SK-N-SH (cell line): ENCODE measurements around the gene TSC1. TPM values are rescaled to one million over a fixed set of nuclear protein-coding genes. Genes with fewer than 3 reads are reported as not detected.

Experiments
- CTCF ChIA-PET: fragments of 300-600, 350-600 bp; formaldehyde crosslinking; extraction: SDS; loops from one replicate; lab custom pipeline; 2021; lab: Yijun Ruan, JAX
- POLR2A ChIA-PET: fragments of 350-600 bp; sonication (Branson Sonifier 250); formaldehyde crosslinking; extraction: SDS; loops from one replicate; lab custom pipeline; 2020; ENCODE audit warnings: antibody characterized with exemption, inconsistent platforms; lab: Yijun Ruan, JAX
- DNase-seq: peaks from one replicate; pipeline ENCODE4 v3.0.0; 2012
- H2AFZ ChIP-seq: fragments of 200-600 bp; sonication (generic); 2 replicates; pipeline ENCODE4 v1.8.1; 2016; ENCODE audit warnings: antibody characterized with exemption, mild to moderate bottlenecking, low read depth
- H3F3A ChIP-seq: fragments of 200-600 bp; sonication (generic); replicated peaks from 2 replicates; pipeline ENCODE3; 2016; ENCODE audit warnings: antibody characterized with exemption, mild to moderate bottlenecking; ENCODE audit not compliant: insufficient read depth
- H3K27ac ChIP-seq, 2 experiments: fragments of 200-500 bp in 1 of 2; fragments of 200-600 bp in 1 of 2; sonication (Bioruptor generic) in 1 of 2; sonication (generic), shearing (Covaris generic) in 1 of 2; 2 replicates each; pipeline versions ENCODE4 v1.5.1 to v1.6.1; 2014 to 2016; ENCODE audit warnings: low read depth in 2 of 2, inconsistent platforms in 1 of 2, low read length in 1 of 2, mild to moderate bottlenecking in 1 of 2, mixed read lengths in 1 of 2
- H3K27me3 ChIP-seq: fragments of 200-600 bp; sonication (generic), shearing (Covaris generic); 2 replicates; pipeline ENCODE4 v1.6.1; 2016; ENCODE audit warnings: mixed run types; ENCODE audit not compliant: insufficient read depth
- H3K36me3 ChIP-seq, 2 experiments: fragments of 200-500 bp in 1 of 2; fragments of 200-600 bp in 1 of 2; sonication (Bioruptor generic) in 1 of 2; sonication (generic) in 1 of 2; replicated peaks in 1 of 2; 2 replicates each; pipeline versions ENCODE3 to v1.5.1; 2014 to 2016; ENCODE audit warnings: low read length in 1 of 2, mild to moderate bottlenecking in 1 of 2; ENCODE audit not compliant: insufficient read depth in 2 of 2, control insufficient read depth in 1 of 2
- H3K4me1 ChIP-seq, 2 experiments: fragments of 200-500 bp in 1 of 2; fragments of 200-600 bp in 1 of 2; sonication (Bioruptor generic) in 1 of 2; sonication (generic), shearing (Covaris generic) in 1 of 2; 2 replicates each; pipeline versions ENCODE4 v1.5.1 to v1.6.1; 2014 to 2016; ENCODE audit warnings: low read depth in 1 of 2, low read length in 1 of 2, mixed run types in 1 of 2; ENCODE audit not compliant: insufficient read depth in 2 of 2, control insufficient read depth in 1 of 2
- H3K4me2 ChIP-seq: fragments of 200-600 bp; sonication (generic), shearing (Covaris generic); 2 replicates; pipeline ENCODE4 v1.6.1; 2017; ENCODE audit warnings: mixed run types
- H3K4me3 ChIP-seq, 2 experiments: fragments of 200-500 bp in 1 of 2; fragments of 200-600 bp in 1 of 2; sonication (Bioruptor generic) in 1 of 2; sonication (generic), shearing (Covaris generic) in 1 of 2; 2 replicates each; pipeline versions ENCODE4 v1.5.1 to v1.8.1; 2014 to 2016; ENCODE audit warnings: low read depth in 2 of 2, inconsistent platforms in 1 of 2, low read length in 1 of 2, mild to moderate bottlenecking in 1 of 2, mixed read lengths in 1 of 2, moderate library complexity in 1 of 2
- H3K79me2 ChIP-seq: fragments of 200-600 bp; sonication (generic); 2 replicates; pipeline ENCODE4 v1.8.1; 2017; ENCODE audit warnings: mild to moderate bottlenecking; ENCODE audit not compliant: insufficient read depth
- H3K9ac ChIP-seq: fragments of 200-600 bp; sonication (generic); 2 replicates; pipeline ENCODE4 v1.6.1; 2017; ENCODE audit warnings: mixed run types
- H3K9me2 ChIP-seq: fragments of 200-600 bp; sonication (generic); 2 replicates; pipeline ENCODE4 v1.6.1; 2017; ENCODE audit warnings: mixed run types
- H3K9me3 ChIP-seq: fragments of 200-600 bp; sonication (generic); 2 replicates; pipeline ENCODE4 v1.6.1; 2017; ENCODE audit warnings: mixed run types, mild to moderate bottlenecking, moderate library complexity
- H4K20me1 ChIP-seq: fragments of 200-600 bp; sonication (generic); 2 replicates; pipeline ENCODE4 v1.6.1; 2017; ENCODE audit warnings: mild to moderate bottlenecking, mixed run types; ENCODE audit not compliant: insufficient read depth
- ELF1 ChIP-seq: IDR thresholded peaks from 2 replicates; pipeline ENCODE4 v1.4.0; 2012
- EP300 ChIP-seq, 2 experiments: IDR thresholded peaks; 2 replicates each; pipeline versions ENCODE4 v1.4.0 to v1.6.1; 2012; ENCODE audit warnings: borderline replicate concordance in 1 of 2, low read depth in 1 of 2, low read length in 1 of 2
- EZH2phosphoT487 ChIP-seq: fragments of 200-600 bp; sonication (generic); IDR thresholded peaks from 2 replicates; pipeline ENCODE4 v1.6.1; 2017; ENCODE audit warnings: low read depth, mixed run types, mild to moderate bottlenecking, antibody characterized with exemption, moderate library complexity, borderline replicate concordance
- FOSL2 ChIP-seq: IDR thresholded peaks from 2 replicates; pipeline ENCODE4 v1.4.0; 2012; ENCODE audit warnings: low read depth, mild to moderate bottlenecking, moderate library complexity, borderline replicate concordance
- FOXJ3 ChIP-seq: sonication (generic); formaldehyde crosslinking; IDR thresholded peaks from 2 replicates; pipeline ENCODE4 v1.5.1; 2020; ENCODE audit warnings: mild to moderate bottlenecking, missing genetic modification reagents
- MEF2A ChIP-seq: IDR thresholded peaks from 2 replicates; pipeline ENCODE4 v1.4.0; 2012; ENCODE audit warnings: low read depth, borderline replicate concordance
- NFIC ChIP-seq: IDR thresholded peaks from 2 replicates; pipeline ENCODE4 v1.4.0; 2012; ENCODE audit warnings: borderline replicate concordance
- POLR2AphosphoS5 ChIP-seq: IDR thresholded peaks from 2 replicates; pipeline ENCODE4 v1.6.1; 2012; ENCODE audit warnings: low read depth, low read length
- RAD21 ChIP-seq: IDR thresholded peaks from 2 replicates; pipeline ENCODE4 v1.6.1; 2012; ENCODE audit warnings: mild to moderate bottlenecking, low read length
- RXRA ChIP-seq: IDR thresholded peaks from 2 replicates; pipeline ENCODE4 v1.4.0; 2012; ENCODE audit warnings: low read depth, mild to moderate bottlenecking, borderline replicate concordance
- SIN3A ChIP-seq: IDR thresholded peaks from 2 replicates; pipeline ENCODE4 v1.6.1; 2012; ENCODE audit warnings: low read depth, mild to moderate bottlenecking, low read length, moderate library complexity, borderline replicate concordance
- TCF12 ChIP-seq: IDR thresholded peaks from 2 replicates; pipeline ENCODE4 v1.4.0; 2012
- TEAD4 ChIP-seq: IDR thresholded peaks from 2 replicates; pipeline ENCODE4 v1.4.0; 2012; ENCODE audit warnings: mild to moderate bottlenecking, borderline replicate concordance; ENCODE audit not compliant: insufficient read depth
- WGBS: methylation state at CpG from one replicate; pipeline ENCODE4 v1.1.6; 2017; ENCODE audit warnings: low lambda C conversion rate; 5-methylcytosine and 5-hydroxymethylcytosine counted together
- polyA plus RNA-seq, 3 experiments: library from polyadenylated mRNA; depleted of rRNA; stranded (reverse); fragments of >200 nt; gene quantifications; 2 replicates each; pipeline ENCODE4 v1.2.3, GENCODE V29; 2012
- TF ChIP-seq, protein P1 (sequence below): IDR thresholded peaks from 2 replicates; pipeline ENCODE4 v1.6.1; 2012; ENCODE audit warnings: mild to moderate bottlenecking, low read depth, low read length, moderate library complexity
- TF ChIP-seq, protein P2 (sequence below): fragments of 150-350 bp; IDR thresholded peaks from 2 replicates; pipeline ENCODE4 v1.6.1; 2016; ENCODE audit warnings: mild to moderate bottlenecking, low read depth, low read length
- TF ChIP-seq, protein P3 (sequence below): IDR thresholded peaks from 2 replicates; pipeline ENCODE4 v1.4.0; 2012; ENCODE audit warnings: low read depth, borderline replicate concordance
- TF ChIP-seq, protein P4 (sequence below): IDR thresholded peaks from 2 replicates; pipeline ENCODE4 v1.4.0; 2012; ENCODE audit warnings: low read depth, borderline replicate concordance

The TSC1 gene
- polyA plus RNA-seq, 1 of the 3 experiments (the other 2 are of a cell fraction) = 18.3 TPM

DNA sequence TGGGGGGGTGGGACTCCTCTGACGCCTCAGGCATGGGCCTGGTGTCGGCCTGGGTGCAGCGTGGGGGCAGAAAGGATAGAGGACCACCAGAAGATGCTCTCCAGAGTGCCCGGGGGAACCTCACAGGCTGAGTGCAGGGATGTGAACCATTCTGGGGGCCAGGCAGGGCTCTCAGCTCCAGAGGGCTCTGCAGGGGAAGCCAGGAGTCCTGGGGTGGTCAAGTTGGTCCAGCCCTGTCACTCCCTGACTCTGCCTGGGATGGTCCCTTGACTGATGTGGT is 40.6 kb upstream of the TSC1 start:
- no peak for TF ChIP-seq MEF2A
- TF ChIP-seq TEAD4 = no peak
- TF ChIP-seq EZH2phosphoT487 = no peak
- no peak for TF ChIP-seq POLR2AphosphoS5
- TF ChIP-seq ELF1 = no peak
- TF ChIP-seq RXRA = no peak
- TF ChIP-seq, protein P1, sequence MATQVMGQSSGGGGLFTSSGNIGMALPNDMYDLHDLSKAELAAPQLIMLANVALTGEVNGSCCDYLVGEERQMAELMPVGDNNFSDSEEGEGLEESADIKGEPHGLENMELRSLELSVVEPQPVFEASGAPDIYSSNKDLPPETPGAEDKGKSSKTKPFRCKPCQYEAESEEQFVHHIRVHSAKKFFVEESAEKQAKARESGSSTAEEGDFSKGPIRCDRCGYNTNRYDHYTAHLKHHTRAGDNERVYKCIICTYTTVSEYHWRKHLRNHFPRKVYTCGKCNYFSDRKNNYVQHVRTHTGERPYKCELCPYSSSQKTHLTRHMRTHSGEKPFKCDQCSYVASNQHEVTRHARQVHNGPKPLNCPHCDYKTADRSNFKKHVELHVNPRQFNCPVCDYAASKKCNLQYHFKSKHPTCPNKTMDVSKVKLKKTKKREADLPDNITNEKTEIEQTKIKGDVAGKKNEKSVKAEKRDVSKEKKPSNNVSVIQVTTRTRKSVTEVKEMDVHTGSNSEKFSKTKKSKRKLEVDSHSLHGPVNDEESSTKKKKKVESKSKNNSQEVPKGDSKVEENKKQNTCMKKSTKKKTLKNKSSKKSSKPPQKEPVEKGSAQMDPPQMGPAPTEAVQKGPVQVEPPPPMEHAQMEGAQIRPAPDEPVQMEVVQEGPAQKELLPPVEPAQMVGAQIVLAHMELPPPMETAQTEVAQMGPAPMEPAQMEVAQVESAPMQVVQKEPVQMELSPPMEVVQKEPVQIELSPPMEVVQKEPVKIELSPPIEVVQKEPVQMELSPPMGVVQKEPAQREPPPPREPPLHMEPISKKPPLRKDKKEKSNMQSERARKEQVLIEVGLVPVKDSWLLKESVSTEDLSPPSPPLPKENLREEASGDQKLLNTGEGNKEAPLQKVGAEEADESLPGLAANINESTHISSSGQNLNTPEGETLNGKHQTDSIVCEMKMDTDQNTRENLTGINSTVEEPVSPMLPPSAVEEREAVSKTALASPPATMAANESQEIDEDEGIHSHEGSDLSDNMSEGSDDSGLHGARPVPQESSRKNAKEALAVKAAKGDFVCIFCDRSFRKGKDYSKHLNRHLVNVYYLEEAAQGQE = no peak
- no peak for TF ChIP-seq FOXJ3 (CRISPR knock-in tag)
- Histone ChIP-seq H3K4me1 (no peaks in the 10 kb centered on the region), H3K27me3 (peaks cover 21% of the 10 kb centered on the region), H3K27ac (no peak overlapping the region), H4K20me1 (no peaks in the 10 kb centered on the region), H2AFZ (no peak overlapping the region), H3K4me3 (no peak overlapping the region), H3F3A (no peaks in the 10 kb centered on the region), H3K9me3 (no peaks in the 10 kb centered on the region), H3K4me2 (no peak overlapping the region), H3K9me2 (no peaks in the 10 kb centered on the region), H3K79me2 (no peaks in the 10 kb centered on the region), H3K9ac (no peak overlapping the region), H3K36me3 (no peaks in the 10 kb centered on the region)
- DNase-seq = no peak
- ChIA-PET POLR2A (no interaction called here), CTCF (interaction anchor here (1.6 to 1.7 kb wide), 4 partner anchors 8 to 83 kb away, joined by 4 to 10 read pairs (median 6); no protein-coding TSS in a partner anchor)
- WGBS = 20% methylated on average over 2 of the region's 4 CpGs

DNA sequence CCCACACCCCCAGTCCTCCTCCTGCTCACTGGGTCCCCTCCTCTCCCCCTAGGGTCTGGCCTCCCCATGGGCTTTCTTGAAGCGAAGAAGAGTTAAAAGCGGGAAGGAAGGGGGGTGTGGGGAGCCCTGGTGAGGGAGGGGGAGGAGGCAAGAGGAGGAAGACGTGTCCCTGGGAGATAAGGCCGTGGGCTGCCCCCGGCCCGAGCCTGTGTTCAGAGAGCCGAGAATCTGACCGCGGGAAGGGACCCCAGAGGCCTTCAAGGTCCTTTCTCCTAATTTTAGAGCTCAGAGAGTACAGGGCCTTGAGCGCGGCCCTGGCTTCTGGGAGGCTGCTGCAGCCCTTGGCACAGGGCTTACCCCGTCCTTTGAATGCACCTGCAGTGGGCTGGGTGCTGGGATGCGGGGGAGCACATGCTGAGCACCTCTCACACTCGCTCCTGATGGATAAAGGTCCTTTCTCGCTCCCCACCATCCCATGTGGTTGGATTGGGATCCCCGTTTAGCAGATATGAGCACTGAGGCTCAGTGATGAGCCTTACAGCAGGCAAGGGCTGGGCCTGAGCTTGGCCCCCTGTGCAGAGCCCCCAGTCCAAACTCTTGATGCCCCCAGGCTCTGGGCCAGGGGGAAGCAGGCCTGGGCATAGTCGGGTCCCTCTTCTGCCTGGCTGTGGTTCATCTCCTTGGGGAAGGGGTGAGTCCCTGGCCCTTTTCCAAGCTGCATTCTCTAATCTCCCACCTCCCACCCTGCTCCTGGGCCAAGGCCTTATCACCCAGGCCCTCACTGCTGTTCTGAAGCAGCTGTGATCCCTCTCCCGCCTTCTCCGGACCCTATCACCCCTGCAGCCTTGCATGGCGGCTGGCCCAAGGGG is 40.0 kb upstream of the TSC1 start:
- POLR2A ChIA-PET = no interaction called here

More for the DNA sequence above, 40.0 kb upstream of the TSC1 start:
- TF ChIP-seq, protein P2, sequence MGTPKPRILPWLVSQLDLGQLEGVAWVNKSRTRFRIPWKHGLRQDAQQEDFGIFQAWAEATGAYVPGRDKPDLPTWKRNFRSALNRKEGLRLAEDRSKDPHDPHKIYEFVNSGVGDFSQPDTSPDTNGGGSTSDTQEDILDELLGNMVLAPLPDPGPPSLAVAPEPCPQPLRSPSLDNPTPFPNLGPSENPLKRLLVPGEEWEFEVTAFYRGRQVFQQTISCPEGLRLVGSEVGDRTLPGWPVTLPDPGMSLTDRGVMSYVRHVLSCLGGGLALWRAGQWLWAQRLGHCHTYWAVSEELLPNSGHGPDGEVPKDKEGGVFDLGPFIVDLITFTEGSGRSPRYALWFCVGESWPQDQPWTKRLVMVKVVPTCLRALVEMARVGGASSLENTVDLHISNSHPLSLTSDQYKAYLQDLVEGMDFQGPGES = no peak
- TF ChIP-seq, protein P3, sequence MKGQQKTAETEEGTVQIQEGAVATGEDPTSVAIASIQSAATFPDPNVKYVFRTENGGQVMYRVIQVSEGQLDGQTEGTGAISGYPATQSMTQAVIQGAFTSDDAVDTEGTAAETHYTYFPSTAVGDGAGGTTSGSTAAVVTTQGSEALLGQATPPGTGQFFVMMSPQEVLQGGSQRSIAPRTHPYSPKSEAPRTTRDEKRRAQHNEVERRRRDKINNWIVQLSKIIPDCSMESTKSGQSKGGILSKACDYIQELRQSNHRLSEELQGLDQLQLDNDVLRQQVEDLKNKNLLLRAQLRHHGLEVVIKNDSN = no peak
- TF ChIP-seq POLR2AphosphoS5 = no peak
- TF ChIP-seq NFIC = no peak
- TF ChIP-seq TCF12 = no peak
- no peak for TF ChIP-seq FOSL2
- no peak for TF ChIP-seq RXRA
- TF ChIP-seq, protein P4, sequence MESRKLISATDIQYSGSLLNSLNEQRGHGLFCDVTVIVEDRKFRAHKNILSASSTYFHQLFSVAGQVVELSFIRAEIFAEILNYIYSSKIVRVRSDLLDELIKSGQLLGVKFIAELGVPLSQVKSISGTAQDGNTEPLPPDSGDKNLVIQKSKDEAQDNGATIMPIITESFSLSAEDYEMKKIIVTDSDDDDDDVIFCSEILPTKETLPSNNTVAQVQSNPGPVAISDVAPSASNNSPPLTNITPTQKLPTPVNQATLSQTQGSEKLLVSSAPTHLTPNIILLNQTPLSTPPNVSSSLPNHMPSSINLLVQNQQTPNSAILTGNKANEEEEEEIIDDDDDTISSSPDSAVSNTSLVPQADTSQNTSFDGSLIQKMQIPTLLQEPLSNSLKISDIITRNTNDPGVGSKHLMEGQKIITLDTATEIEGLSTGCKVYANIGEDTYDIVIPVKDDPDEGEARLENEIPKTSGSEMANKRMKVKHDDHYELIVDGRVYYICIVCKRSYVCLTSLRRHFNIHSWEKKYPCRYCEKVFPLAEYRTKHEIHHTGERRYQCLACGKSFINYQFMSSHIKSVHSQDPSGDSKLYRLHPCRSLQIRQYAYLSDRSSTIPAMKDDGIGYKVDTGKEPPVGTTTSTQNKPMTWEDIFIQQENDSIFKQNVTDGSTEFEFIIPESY = no peak
- no peak for TF ChIP-seq RAD21
- TF ChIP-seq SIN3A = no peak
- no peak for TF ChIP-seq EP300 (IDR thresholded peaks at IDR 0.05; ENCODE audit: borderline replicate concordance in 1 of 2, low read depth in 1 of 2, low read length in 1 of 2)
- WGBS = 75% methylated on average over 13 of the region's 20 CpGs
- no peak overlapping the region for H3K4me2 ChIP-seq
- H2AFZ ChIP-seq = no peak overlapping the region
- H3K36me3 ChIP-seq = no peaks in the 10 kb centered on the region
- DNase-seq = no peak
- no peaks in the 10 kb centered on the region for H3F3A ChIP-seq
- H3K9ac ChIP-seq = no peak overlapping the region
- no peaks in the 10 kb centered on the region for H4K20me1 ChIP-seq
- H3K27ac ChIP-seq = no peak overlapping the region
- H3K4me1 ChIP-seq = peaks cover 0 to 2% of the 10 kb centered on the region in 2 experiments; a peak in 1 of 4 replicates
- H3K9me3 ChIP-seq = no peaks in the 10 kb centered on the region
- CTCF ChIA-PET = interaction anchor here (1.6 to 1.7 kb wide), 4 partner anchors 7 to 83 kb away, joined by 4 to 10 read pairs (median 6); no protein-coding TSS in a partner anchor
- no peaks in the 10 kb centered on the region for H3K79me2 ChIP-seq
- H3K27me3 ChIP-seq = peaks cover 25% of the 10 kb centered on the region
- H3K9me2 ChIP-seq = no peaks in the 10 kb centered on the region
- no peak overlapping the region for H3K4me3 ChIP-seq
